C4-2B (cell line): ENCODE results near the gene GAR1.

Experiments used
- CTCF ChIP-seq: fragments of 450-650 bp; conservative IDR thresholded peaks from 2 replicates; pipeline ENCODE4 v1.5.1; 2017; ENCODE audit warnings: mild to moderate bottlenecking
- ZFX ChIP-seq: fragments of 450-650 bp; IDR thresholded peaks from 2 replicates; pipeline ENCODE4 v1.6.1; 2017

GRCh38 chr4:109864134-109864533, 48.6 kb downstream of the GAR1 start:
- TF ChIP-seq CTCF (no peak), ZFX (no peak)
